T-helper 22 cell (primary cell): ENCODE results near the gene COX7B.

ENCODE experiments used
- DNase-seq: peaks from one replicate; pipeline ENCODE4 v3.0.0-alpha.2; 2020; ENCODE audit warnings: low read depth

Gene COX7B

DNA sequence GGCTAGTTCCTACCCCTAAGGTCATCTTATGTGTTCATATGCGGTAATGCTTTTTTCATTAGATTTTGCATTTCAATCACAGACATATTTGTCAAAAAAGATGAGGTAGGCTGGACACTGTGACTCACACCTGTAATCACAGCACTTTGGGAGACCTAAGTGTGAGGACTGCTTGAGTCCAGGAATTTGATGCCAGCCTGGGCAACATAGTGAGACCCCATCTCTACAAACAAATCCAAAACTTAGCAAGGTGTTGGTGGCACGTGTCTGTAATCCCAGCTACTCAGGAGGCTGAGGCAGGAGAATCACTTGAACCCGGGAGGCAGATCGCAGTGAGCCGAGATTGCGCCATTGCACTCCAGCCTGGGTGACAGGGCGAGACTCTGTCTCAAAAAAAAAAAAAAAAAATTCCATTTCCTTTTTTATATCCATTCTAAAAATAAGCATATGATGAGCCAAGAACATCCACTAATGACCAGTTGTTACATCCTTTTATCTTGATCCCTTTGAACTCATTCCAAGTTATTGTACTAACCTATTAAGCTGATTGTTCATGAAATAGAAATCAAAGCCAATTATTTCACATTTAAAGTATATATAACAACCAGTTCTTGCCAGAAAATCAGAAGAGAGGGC is 46.8 kb downstream of the COX7B start:
- DNase-seq = no peak

DNA sequence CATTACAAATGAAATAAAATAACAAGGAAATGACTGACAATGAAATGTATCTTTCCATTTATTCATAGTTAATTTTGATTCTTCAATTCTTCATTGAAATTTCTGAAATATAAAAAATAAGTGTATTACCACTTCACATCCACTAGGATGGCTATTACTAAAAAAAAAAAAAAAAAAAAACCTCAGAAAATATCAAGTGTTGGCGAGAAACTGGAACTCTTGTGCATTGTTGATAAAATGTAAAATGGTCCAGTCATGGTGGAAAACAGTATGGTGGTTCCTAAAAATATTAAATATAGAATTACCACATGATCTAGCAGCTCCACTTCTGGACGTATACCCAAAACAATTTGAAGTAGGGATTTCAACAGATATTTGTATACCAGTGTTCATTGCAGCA is 47.3 kb downstream of the COX7B start:
- no peak for DNase-seq

DNA sequence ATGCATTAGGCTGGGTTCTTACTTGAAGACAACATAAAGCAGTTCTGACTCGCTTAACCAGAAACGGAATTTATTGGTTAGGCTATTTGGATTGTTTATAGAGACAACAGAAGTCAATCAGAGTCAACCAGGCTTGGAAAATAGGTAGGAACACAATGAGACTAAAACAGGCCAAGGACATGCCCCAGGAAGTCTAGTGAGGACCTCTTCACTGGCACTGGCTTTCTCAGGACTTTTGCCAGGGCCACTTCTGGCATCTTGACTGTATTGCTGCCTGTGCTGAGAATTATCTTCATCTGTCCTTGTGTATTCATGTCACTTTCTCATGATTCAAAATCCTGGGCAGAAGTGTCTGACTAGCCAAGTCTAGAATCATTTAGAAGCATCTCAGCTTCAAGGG is 50.6 kb downstream of the COX7B start:
- no peak for DNase-seq

DNA sequence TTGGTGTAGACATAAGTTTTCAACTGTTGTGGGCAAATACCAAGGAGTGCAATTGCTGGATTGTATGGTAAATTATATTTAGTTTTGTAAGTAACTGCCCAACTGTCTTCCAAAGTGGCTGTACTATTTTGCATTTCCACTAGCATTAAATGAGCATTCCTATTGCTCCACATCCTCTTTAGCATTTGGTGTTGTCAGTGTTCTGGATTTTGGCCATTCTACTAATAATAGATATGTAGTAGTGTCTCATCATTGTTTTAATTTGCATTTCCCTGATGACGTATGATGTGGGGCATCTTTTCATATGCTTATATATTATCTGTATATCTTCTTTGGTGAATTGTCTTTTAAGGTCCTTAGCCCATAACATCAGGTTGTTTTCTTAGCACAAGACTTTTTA is 52.9 kb downstream of the COX7B start:
- DNase-seq = no peak

DNA sequence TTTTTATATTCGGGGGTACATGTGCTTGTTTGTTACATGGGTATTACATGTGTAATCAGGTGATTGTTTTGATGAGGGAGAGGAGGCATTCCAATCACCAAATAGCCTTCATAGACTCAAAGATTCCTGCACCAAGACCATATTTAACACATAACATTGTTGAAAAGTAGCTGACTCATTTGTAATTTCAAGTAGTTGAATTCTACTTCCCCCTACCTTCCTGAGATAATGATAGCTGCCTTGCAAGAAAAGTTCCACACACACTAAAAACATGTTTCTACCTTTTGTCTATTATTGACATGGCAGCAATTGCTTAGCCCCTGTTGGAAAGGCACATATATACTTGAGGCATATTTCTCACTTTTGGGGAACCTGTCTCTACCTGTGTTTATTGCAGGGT is 54.0 kb downstream of the COX7B start:
- no peak for DNase-seq

DNA sequence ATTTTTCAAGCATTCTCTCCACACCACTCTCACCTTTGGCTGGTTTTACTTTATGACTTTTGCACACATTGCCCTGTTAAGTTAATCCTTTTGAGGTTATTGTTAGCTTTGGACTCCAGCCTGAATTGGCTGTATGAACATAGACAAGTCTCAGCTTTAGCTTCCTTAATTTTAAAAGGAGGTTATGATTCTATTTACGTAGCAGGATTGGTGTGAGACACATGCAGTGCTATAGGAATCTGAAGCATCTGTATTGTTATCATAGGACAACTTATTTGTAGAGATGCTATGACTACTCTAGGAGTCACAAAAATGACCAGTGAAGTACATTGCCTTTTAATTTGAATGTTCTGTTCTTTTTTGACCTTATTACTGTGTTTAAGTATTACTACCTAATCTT is 54.4 kb downstream of the COX7B start:
- DNase-seq = no peak
